ENCODE data around the gene NR1H2.

DNA sequence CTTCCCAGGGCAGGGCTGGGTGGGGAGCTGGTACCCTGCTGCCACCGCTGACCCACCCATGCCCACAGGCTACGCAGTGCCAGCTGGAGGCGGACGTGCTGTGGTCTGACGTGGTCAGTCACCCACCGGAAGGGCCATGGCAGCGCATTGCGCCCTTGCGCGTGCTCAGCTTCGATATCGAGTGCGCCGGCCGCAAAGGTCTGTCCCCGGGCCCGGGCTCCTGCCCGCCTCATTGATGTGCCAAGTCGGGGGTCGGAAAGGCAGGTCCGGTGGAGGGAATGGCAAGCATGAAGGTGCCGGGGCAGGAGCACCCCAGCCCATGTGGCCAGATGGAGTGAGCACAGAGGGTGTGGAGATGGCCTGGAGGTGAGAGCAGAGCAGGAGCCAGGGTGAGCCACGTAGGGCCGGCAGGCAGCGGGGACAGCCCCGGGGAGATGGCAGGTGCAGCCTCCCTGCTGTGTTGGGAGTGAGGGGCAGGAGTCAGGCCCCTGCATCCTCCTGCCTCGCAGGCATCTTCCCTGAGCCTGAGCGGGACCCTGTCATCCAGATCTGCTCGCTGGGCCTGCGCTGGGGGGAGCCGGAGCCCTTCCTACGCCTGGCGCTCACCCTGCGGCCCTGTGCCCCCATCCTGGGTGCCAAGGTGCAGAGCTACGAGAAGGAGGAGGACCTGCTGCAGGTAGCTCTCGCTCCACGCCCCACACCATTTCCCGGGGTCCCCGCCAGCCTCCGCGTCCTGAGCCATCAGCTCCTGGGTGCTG is 26.5 kb downstream of the NR1H2 start:
- TF ChIP-seq, protein P1, sequence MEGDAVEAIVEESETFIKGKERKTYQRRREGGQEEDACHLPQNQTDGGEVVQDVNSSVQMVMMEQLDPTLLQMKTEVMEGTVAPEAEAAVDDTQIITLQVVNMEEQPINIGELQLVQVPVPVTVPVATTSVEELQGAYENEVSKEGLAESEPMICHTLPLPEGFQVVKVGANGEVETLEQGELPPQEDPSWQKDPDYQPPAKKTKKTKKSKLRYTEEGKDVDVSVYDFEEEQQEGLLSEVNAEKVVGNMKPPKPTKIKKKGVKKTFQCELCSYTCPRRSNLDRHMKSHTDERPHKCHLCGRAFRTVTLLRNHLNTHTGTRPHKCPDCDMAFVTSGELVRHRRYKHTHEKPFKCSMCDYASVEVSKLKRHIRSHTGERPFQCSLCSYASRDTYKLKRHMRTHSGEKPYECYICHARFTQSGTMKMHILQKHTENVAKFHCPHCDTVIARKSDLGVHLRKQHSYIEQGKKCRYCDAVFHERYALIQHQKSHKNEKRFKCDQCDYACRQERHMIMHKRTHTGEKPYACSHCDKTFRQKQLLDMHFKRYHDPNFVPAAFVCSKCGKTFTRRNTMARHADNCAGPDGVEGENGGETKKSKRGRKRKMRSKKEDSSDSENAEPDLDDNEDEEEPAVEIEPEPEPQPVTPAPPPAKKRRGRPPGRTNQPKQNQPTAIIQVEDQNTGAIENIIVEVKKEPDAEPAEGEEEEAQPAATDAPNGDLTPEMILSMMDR (IDR thresholded peaks at IDR 0.05) = no peak
- no peak for TF ChIP-seq POLR2A (IDR thresholded peaks at IDR 0.05)
